Stromal cell of bone marrow (primary cell): ENCODE measurements around the gene SLC52A3.
"Not testable (repeated sequence)": the region's sequence is repeated elsewhere in the genome, so short reads cannot be mapped to it uniquely, and the experiment has no call there.

Experiments
- DNase-seq: peaks from one replicate; pipeline ENCODE4 v3.0.0-alpha.2; 2012; ENCODE audit warnings: low read depth

The SLC52A3 gene

DNA sequence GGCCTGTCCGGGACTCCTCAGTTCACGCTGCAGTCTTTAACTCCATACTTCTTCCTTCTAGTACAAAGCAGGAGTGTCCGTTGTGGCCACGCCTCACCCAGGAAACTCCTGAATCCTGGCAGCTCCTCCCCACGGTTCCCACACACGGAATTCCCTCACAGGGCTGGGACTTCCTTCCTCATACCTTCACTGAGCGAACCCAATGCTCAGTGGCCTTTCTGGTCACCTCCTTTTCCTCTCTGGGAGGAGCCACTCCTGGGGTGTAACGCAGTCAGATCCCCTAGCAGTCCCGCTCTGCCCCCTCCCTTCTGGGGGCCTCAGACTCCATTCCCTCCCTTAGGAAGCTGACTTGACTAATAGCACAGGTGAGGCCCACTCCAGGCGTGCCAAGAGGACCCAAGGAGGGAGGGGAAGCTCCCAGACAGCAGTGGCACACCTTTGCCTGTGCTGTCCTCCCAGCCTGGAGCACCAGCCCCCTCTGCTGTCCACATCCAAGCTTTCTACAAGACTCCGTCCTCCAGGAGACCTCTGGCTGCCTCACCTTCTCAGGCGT, at the start of gene SLC52A3:
SLC52A3 (minus strand) TSS at position 75 of the 553 bp plus-strand sequence. CDS start 2,726 bp downstream, outside the sequence.
- DNase-seq, result no peak

DNA sequence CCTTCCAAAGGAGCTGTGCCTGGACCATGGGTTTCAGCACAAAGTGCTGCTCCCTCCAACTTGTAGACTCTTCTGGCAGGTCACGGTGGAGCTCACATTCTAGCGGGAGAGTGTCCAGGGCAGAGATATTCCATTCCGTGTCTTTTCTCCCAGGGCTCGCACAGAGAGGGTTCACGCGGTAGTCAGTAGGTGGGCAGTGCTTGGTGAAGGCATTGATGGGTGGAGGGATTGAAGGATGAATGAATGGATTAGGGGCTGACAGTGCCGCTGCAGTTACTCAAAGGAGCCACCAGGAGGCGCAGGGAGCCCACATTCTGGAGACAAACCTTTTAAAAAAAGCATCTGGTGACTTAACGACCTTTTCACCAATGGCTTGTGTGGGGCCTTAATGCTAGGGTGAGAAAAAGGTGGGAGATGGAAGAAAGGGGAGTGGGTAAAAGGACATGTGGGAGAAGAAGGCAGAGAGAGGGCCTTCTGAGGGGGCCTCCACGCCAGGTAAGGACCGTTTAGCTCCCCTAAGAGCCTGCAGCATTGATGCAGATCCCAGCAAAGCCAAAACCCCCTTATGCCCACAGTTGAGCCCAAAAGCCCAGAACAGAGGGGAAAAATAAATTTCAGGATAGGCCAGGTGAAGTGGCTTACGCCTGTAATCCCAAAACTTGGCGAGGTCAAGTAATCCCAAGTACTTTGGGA, 47.8 kb upstream of the SLC52A3 start:
- DNase-seq, result no peak

DNA sequence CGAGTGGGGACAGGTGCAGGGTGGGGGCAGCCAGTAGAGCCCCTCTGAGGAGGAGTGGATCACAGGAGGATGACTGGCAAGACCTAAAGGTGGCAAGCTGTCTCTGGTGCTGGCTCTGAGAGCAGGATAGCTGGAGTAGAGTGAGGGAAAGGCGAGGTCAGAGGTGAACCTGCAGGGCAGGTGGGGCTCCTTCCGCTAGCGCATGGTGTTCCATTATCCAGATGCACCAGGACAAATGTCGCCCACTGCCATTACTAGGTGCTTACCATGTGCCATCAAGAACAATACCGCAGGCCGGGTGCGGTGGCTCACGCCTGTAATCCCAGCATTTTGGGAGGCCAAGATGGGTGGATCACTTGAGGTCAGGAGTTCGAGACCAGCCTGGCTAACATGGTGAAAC, 46.9 kb upstream of the SLC52A3 start:
- no peak for DNase-seq

DNA sequence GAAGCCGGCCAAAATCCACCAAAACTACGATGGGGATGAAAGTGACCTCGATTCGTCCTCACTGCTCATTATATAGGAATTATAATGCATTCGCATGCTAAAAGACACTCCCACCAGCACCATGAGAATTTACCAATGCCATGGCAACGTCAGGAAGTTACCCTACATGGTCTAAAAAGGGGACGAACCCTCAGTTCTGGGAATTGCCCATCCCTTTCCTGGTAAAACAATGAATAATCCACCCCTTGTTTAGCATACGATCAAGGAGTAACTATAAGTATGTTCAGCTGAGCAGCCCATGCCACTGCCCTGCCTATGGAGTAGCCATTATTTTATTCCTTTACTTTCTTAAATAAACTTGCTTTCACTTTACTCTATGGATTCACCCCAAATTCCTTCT, 45.1 kb upstream of the SLC52A3 start:
- DNase-seq, result no peak

DNA sequence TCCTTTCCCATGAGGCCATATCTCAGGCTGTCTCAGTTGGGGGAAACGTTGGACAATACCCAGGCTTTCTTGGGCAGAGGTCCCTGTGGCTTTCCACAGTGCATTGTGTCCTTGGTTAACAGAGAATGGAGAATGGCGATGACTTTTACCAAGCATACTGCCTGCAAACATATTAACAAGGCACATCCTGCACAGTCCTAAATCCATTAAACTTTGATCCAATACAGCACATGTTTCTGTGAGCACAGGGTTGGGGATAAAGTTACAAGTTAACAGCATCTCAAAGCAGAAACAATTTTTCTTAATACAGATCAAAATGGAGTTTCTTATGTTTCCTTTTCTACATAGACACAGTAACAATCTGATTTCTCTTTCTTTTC, 44.1 kb upstream of the SLC52A3 start:
- not testable (repeated sequence) for DNase-seq

DNA sequence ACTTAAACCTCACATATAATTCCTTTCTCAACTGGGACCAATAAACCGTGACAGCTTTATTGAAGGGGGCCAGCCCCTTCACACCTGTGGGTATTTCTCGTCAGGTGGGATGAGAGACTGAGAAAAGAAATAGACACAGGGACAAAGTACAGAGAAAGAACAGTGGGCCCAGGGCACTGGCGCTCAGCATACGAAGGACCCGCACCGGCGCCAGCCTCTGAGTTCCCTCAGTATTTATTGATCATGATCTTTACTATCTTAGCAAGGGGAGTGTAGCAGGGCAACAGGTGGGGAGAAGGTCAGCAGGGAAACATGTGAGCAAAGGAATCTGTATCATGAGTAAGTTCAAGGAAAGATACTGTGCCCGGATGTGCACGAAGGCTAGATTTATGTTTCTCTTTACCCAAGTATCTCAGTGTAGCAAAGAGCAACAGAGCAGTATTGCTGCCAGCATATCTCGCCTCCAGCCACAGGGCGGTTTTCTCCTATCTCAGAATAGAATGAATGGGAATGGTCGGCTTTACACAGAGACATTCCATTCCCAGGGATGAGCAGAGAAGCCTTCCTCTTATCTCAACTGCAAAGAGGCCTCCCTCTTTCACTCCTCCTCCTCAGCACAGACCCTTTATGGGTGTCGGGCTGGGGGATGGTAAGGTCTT, 43.6 kb upstream of the SLC52A3 start:
- DNase-seq, result not testable (repeated sequence)

DNA sequence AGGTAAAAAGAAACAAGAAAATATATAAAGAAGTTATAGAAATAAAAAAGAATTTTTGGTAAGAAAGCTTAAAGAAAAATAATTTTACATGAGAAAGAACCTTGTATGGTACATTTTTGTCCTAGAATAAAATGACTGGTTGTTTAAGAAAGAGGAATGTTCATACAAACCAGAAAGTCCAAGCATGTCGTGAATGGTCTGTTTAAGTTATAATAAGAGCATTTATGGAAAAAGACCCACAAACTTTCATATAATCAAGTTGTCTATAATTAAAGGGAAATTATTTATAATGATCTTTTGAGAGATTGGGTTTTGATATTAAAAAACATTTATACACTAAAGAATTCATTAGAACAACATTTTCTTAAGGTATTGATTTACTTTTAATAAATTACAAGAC, 37.4 kb upstream of the SLC52A3 start:
- no peak for DNase-seq

DNA sequence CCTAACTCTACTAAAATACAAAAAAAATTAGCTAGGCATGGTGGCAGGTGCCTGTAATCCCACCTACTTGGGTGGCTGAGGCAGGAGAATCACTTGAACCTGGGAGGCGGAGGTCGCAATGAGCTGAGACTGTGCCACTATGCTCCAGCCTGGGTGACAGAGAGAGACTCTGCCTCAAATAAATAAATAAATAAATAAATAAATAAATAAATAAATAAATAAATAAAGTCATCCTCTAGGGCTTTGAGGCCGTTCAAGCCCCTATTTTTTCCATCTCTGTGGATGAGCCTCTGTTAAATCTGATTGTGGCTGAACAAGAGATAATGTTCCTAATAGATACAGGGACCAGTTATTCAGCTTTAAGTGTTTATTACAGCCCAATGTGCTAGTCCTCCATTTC, 33.4 kb upstream of the SLC52A3 start:
- DNase-seq, result no peak

DNA sequence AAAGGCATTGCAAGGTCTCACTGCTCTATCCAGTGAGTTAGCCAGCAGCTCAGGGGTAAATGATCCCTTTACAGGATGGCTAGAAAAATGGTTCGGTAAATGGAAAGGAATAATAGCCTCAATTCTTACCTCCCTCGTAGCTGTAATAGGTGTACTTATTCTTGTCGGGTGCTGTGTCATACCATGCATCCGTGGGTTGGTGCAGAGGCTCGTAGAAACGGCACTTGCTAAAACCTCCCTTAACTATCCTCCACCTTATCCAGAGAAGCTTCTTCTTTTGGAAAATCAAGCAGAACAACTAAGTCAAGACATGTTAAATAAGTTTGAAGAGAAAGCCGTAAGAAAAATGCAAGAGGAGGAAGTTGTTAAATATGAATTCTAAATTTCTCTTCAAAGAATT, 31.7 kb upstream of the SLC52A3 start:
- DNase-seq, result not testable (repeated sequence)

DNA sequence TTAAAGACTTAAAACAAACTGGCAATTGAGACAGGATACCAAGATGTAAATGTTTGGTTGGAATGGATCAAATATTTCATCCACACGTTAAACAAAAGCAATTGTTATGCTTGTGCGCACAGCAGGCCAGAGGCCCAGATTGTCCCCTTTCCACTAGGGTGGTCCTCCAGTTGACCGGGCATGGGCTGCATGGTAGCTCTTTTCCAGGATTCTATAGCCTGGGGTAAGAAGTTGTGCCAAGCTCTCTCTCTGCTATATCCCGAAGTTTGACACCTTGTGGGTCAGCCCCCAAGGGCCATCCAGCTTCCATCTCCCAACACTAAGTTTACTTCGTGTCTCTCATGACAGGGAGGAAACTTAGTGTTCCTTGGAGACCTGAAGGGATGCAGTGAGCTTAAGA, 30.4 kb upstream of the SLC52A3 start:
- DNase-seq, result not testable (repeated sequence)

DNA sequence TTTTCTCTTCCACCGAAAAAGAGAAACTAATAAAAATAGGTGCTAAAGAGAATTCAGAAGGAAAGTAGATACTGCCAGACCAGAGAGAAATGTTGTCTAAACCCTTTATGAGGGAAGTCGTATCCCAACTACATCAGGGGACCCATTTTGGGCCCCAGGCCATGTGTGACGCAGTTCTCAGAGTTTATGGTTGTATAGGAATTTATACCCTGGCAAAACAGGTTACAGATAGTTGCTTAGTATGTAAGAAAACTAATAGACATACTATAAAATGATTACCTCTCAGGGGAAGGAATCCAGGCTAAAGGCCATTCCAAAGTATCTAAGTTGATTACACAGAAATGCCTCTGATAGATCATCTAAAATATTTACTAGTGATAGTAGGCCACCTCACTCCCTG, 28.6 kb upstream of the SLC52A3 start:
- no peak for DNase-seq

DNA sequence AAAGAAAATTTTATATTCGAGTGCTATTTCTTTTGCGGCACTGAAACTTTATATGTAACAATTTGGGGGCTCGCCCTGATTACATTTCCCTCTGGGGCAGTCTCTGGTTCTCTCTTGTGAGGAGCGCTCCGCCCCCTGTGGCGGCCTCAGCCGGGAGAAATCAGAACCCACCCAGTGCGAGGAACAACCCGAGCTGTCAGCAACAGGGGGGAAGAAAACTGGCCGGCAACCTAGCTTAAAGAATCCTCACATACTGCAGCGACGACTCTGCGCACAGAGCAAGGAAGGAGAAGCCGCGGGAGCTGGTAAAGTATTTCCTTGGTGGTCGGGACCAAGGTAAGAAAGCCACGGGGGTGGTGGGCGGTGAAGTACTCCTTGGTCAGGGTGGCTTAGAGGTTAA, 23.9 kb upstream of the SLC52A3 start:
- no peak for DNase-seq

DNA sequence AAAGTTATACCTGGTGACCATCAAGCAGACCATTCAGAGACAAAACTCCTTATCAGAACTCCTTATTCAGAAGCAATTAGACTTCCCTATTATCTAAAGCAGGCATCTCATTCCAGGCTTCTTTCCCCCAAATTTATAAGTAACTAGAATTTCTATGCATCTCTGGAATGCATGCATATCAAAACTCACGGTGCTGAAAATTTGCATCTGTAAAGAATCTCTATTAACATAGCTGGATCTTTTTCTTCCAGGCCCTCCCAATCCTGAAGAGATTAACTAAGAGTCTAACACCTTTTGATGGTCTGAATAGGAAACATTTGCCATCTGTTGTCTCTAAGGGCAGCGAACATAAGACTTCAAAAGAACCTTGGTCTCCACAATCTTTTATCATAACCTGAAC, 22.8 kb upstream of the SLC52A3 start:
- DNase-seq, result no peak

DNA sequence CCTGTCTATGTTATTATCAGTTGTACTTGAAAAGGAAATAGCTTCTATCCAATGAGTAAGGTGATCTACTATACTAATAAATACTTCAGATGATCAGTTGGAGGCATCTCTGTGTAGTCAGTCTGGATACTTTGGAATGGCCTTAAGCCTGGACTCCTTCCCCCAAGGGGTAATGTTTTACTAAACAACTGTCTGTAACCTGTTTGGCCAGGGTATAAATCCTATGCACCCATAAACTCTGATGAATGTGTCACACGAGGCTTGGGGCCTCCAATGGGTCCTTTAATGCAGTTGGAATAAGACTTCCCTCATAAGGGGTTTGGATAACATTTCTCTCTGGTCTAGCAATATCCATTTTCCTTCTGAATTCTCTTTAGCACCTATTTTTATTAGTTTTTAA, 19.5 kb upstream of the SLC52A3 start:
- no peak for DNase-seq

DNA sequence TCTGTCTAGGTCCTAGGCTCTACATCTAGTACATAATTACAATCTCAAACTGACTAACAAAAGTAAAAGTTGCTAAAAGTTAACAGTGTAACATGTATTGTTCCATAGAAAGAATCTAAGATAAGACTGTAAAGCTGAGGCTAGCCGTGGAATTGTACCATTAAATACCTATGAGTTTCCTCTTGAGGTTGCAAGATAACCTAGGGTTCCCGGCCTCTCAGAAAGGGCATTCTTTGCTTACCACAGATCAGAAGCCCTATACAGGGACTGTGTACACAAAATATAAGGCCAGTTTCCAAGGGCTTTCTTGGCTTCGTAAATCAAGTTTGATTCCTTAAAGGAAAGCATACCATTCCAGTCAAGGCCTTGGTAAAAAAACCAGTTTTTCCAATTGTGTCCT, 11.5 kb upstream of the SLC52A3 start:
- no peak for DNase-seq

DNA sequence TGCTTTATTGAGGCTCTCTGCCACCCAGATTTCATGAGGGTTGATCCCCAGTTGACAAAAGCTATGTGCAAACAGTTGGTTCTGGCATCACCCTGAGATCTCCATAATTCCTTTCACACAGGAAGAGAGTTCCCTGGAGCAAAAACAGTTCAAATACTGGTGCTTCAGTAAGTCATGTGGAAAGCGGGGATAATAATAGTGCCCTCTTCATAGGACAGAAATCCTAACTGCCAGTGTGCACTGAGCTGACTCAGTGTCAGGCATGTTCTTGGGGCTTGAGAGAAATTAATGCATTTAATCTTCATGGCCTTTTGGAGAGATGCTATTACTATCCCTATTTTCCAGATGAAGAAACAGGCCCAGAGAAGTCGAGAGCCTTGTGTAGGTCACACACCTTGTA, 7.9 kb upstream of the SLC52A3 start:
- DNase-seq, result no peak

DNA sequence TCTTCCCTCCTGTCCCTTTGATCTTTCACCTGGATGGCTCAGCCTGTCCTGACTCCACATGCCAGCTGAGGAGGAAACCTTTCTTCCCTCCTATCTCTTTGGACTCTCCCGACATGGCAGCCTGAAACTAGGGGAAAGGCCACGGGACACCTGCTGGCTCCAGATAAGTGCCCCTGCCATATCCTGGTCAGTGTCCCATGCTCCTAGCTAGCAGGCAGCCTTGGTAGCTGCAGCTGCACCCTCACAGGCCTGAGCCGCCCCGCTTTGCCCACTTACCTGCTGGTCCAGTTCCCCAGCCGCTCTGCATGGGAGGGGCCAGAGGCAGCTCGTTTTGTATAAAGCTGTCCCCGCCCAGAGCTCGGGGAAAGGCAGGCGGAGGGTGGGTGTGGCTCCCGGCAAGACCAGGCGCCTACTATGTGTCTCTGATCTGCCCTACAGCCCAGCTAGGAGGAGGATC, 7.4 kb upstream of the SLC52A3 start:
- DNase-seq, result no peak

DNA sequence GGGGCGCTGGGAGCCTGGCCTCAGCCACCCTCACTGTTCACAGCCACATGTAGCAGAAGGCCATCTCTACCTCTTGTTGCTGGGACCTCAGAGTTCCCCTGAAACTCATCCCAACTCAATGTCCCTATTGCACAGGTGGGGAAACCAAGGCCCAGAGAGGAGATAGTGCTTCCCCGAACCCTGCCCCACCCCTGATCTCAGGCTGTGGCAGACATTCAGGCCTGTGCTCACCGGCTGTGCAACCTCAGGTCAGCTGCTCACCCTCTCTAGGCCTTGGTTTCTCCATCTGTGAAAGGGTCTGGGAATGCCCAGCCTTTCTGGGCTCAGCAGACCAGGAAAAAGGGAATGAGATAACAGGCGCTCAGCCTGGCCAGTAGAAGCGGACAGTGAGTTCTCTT, 6.4 kb upstream of the SLC52A3 start:
- DNase-seq, result no peak

DNA sequence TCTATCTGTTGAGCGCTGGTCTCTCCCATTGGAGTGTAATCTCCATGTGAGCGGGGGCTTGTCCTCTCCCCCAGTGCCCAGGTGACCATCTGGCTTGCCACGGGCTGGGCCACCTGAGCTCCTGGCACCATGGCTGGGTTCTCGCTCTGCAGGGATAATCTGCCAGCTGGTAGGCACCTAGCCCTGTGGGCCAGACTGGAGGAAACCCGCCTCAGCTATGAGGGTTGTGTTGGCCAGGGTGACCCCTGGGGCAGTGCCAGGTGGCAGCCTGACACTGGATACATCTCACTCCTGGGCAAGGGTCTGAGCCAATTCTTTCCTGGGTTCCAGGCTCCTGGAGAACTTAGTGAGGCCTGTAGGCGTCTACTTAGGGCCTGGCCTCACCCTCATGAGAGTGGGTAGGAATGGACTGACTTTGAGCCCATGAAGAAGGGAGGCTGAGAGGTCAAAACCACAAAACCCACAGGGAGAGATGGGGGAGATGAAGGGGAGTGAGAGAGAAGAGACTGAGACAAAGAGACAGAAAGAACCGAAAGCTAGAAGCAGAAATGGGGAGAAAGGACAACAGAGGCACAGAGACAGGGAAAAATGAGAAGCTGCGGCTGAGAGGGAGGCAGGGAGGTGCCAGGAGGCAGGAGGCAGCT, 5.8 kb upstream of the SLC52A3 start:
- no peak for DNase-seq

DNA sequence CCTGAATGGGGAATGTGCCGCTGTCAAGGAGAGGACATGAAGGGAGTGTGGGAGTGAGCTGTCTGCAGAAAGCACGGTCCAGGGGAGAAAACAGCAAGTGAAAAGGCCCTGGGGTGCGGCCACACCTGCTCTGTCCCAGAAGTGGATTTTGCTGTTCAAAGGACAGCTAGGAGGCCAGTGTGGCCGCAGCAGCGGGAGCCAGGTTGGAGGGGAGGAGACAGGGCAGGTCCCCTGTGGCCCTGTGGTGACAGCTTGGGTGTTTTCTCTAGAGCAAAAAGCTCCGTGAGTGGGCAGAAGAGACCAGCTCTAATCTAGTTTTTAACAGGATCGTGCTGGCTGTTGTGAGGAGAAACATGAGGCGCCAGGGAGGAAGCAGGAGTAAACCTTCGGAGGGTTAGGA, 4.5 kb upstream of the SLC52A3 start:
- DNase-seq, result no peak

DNA sequence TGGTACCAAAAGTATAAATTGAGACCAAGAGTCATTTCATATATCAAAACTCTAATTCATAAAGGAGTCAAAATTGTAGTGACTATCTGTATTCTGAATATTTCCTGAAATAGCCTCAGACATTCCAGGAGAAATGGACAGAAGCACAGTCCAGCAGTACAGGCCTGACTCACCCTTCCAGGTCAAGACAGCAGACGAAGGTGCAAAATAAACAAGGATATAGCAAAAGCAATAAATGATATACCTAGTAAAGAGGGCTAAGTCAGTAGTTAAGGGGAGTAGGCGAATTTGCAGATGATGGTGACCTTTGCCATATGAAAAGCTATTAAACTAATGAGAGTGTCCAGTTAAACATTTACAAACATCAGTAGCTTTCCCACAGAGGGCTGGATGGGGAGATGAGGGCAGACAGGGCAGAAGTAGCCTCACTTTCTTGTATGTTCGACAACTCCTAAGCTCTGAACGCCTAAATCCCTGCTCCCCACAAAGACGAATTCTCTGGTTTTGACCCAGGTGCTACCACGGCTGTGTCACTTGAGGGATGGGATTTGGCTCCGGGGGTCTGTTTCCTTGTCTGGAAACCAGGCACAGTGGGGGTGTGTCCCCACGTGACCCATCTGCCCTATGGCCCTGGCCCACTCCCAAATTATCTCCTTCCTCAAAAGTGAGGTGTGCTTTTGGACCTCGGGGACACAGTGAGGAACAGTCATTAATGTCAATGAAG, 3.6 kb upstream of the SLC52A3 start:
- DNase-seq, result no peak

DNA sequence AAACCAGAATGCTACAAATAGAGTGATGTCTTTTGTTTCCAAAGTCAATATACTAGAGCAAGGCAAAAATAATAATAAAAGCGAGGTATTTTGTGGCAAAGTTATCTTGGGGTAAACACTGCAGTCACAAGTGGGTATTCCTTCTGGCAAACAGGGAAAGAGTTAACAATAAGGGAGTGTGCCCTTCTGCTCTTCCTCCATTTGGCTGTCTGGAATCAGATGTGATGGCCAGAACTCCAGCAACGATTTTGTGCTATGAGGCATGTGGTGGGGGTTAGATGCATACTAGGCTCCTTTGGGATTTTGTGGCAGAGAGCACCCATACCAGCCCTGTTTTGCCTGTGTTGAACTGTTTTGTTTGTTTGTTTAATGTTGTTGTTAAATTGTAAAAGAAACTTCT, 2.4 kb upstream of the SLC52A3 start:
- DNase-seq, result no peak
